Erythroblast (primary cell): ENCODE data around the gene A1CF.

Experiments
- GATA1 ChIP-seq: IDR thresholded peaks from 2 replicates; pipeline ENCODE4 v1.6.1; 2011; ENCODE audit warnings: low read depth, mild to moderate bottlenecking, control low read depth, low read length, moderate library complexity
- POLR2A ChIP-seq: IDR thresholded peaks from 2 replicates; pipeline ENCODE4 v1.6.1; 2011; ENCODE audit warnings: mild to moderate bottlenecking, low read length

- no peak for TF ChIP-seq POLR2A
- no peak for TF ChIP-seq GATA1
Measured at GRCh38 chr10:50928190-50928552, 42.7 kb upstream of the A1CF start.
